H1 (cell line): ENCODE data around the gene SLC30A9. TPM values are rescaled to one million over a fixed set of nuclear protein-coding genes. Genes with fewer than 3 reads are reported as not detected.

Experiments used
- CTCF ChIA-PET: fragments of 300-600 bp; sonication (Branson Sonifier 250); formaldehyde crosslinking; loops from one replicate; lab custom pipeline; 2021; ENCODE audit not compliant: partially characterized antibody; lab: Charles Lee
- POLR2A ChIA-PET: fragments of 300-600 bp; sonication (Branson Sonifier 250); formaldehyde crosslinking; loops from one replicate; lab custom pipeline; 2021; ENCODE audit warnings: inconsistent platforms; ENCODE audit not compliant: partially characterized antibody; lab: Charles Lee
- DNase-seq, 2 experiments: peaks; one replicate each; pipeline versions ENCODE4 v3.0.0 to v3.0.0-alpha.2; 2010 to 2022; ENCODE audit warnings: low spot score in 2 of 2, low read depth in 1 of 2, mixed read lengths in 1 of 2
- FAIRE-seq: peaks from 2 replicates; lab custom pipeline; 2011; peaks lifted over from hg19 to GRCh38; lab: Jason Lieb, UNC
- H2AFZ ChIP-seq: 2 replicates; pipeline ENCODE4 v1.8.1; 2012; ENCODE audit warnings: low read length, inconsistent platforms
- H2AK5ac ChIP-seq: 2 replicates; pipeline ENCODE4 v1.6.1; 2013; ENCODE audit warnings: low read depth, low read length
- H2BK120ac ChIP-seq: replicated peaks from 2 replicates; pipeline ENCODE3; 2013; ENCODE audit warnings: low read depth, low read length, inconsistent platforms
- H2BK12ac ChIP-seq: 2 replicates; pipeline ENCODE4 v1.6.1; 2013; ENCODE audit warnings: low read depth, low read length
- H2BK15ac ChIP-seq: 2 replicates; pipeline ENCODE4 v1.6.1; 2013; ENCODE audit warnings: low read length
- H2BK20ac ChIP-seq: 2 replicates; pipeline ENCODE4 v1.6.1; 2013; ENCODE audit warnings: low read length
- H2BK5ac ChIP-seq: 2 replicates; pipeline ENCODE4 v1.6.1; 2013; ENCODE audit warnings: low read depth, low read length
- H3K14ac ChIP-seq: 2 replicates; pipeline ENCODE4 v1.6.1; 2013; ENCODE audit warnings: inconsistent platforms; ENCODE audit not compliant: insufficient read length
- H3K18ac ChIP-seq: 2 replicates; pipeline ENCODE4 v1.6.1; 2013; ENCODE audit warnings: low read length; ENCODE audit errors: extremely low read depth
- H3K23ac ChIP-seq: 2 replicates; pipeline ENCODE4 v1.6.1; 2013; ENCODE audit warnings: inconsistent platforms; ENCODE audit not compliant: insufficient read length
- H3K23me2 ChIP-seq: 2 replicates; pipeline ENCODE4 v1.6.1; 2013; ENCODE audit warnings: low read depth, low read length
- H3K27ac ChIP-seq: 2 replicates; pipeline ENCODE4 v1.6.1; 2011; ENCODE audit warnings: low read depth, low read length, inconsistent platforms
- H3K27me3 ChIP-seq, 4 experiments: replicated peaks in 1 of 4; 1 replicate in 1 of 4; 2 replicates in 3 of 4; pipeline versions ENCODE4 v1.6.1 to v1.8.1; 2011 to 2013; ENCODE audit warnings: low read length in 3 of 4, mild to moderate bottlenecking in 3 of 4, inconsistent platforms in 2 of 4, mixed read lengths in 2 of 4, moderate library complexity in 1 of 4; ENCODE audit not compliant: control insufficient read depth in 3 of 4, insufficient read depth in 3 of 4; ENCODE audit errors: extremely low read depth in 1 of 4
- H3K36me3 ChIP-seq, 4 experiments: 2 replicates each; pipeline versions ENCODE4 v1.6.1 to v1.8.1; 2011 to 2013; ENCODE audit warnings: mild to moderate bottlenecking in 4 of 4, low read length in 3 of 4, moderate library complexity in 2 of 4, control low read depth in 1 of 4, inconsistent platforms in 1 of 4; ENCODE audit not compliant: insufficient read depth in 4 of 4, control insufficient read depth in 2 of 4
- H3K4ac ChIP-seq: replicated peaks from 2 replicates; pipeline ENCODE3; 2013; ENCODE audit warnings: low read length, low read depth, mixed read lengths, inconsistent platforms; ENCODE audit not compliant: insufficient read length
- H3K4me1 ChIP-seq, 4 experiments: replicated peaks in 1 of 4; 1 replicate in 1 of 4; 2 replicates in 3 of 4; pipeline versions ENCODE4 v1.6.1 to v1.8.1; 2011 to 2013; ENCODE audit warnings: low read length in 3 of 4, inconsistent platforms in 2 of 4, mixed read lengths in 1 of 4; ENCODE audit not compliant: insufficient read depth in 4 of 4, control insufficient read depth in 3 of 4
- H3K4me2 ChIP-seq, 2 experiments: 2 replicates each; pipeline versions ENCODE4 v1.6.1 to v1.8.1; 2011 to 2013; ENCODE audit warnings: low read depth in 2 of 2, low read length in 2 of 2, control low read depth in 1 of 2, inconsistent platforms in 1 of 2, mild to moderate bottlenecking in 1 of 2; ENCODE audit not compliant: insufficient read depth in 1 of 2
- H3K4me3 ChIP-seq, 4 experiments: fragments of 200-600, 300-600 bp in 1 of 4; sonication (generic), shearing (Covaris generic), sonication (Bioruptor Twin) in 1 of 4; 2 replicates each; pipeline versions ENCODE4 v1.5.1 to v1.8.1; 2011 to 2016; ENCODE audit warnings: low read length in 4 of 4, low read depth in 3 of 4, control low read depth in 2 of 4, inconsistent platforms in 2 of 4, mild to moderate bottlenecking in 2 of 4, mixed read lengths in 1 of 4, moderate library complexity in 1 of 4; ENCODE audit not compliant: insufficient read depth in 2 of 4; ENCODE audit errors: extremely low read depth in 1 of 4
- H3K56ac ChIP-seq: replicated peaks from 2 replicates; pipeline ENCODE3; 2013; ENCODE audit warnings: low read depth, mild to moderate bottlenecking, mixed read lengths, low read length, inconsistent platforms; ENCODE audit not compliant: insufficient read length
- H3K79me1 ChIP-seq: 2 replicates; pipeline ENCODE4 v1.6.1; 2013; ENCODE audit warnings: low read depth, low read length, control low read depth
- H3K79me2 ChIP-seq, 2 experiments: 2 replicates each; pipeline versions ENCODE4 v1.6.1 to v1.8.1; 2012 to 2013; ENCODE audit warnings: low read length in 2 of 2, mild to moderate bottlenecking in 2 of 2, inconsistent platforms in 1 of 2; ENCODE audit not compliant: insufficient read depth in 2 of 2, control insufficient read depth in 1 of 2
- H3K9ac ChIP-seq, 4 experiments: replicated peaks in 1 of 4; 1 replicate in 1 of 4; 2 replicates in 3 of 4; pipeline versions ENCODE4 v1.6.1 to v1.8.1; 2011 to 2013; ENCODE audit warnings: low read depth in 3 of 4, low read length in 3 of 4, control low read depth in 2 of 4, mild to moderate bottlenecking in 2 of 4, moderate library complexity in 2 of 4, inconsistent platforms in 1 of 4; ENCODE audit errors: extremely low read depth in 1 of 4
- H3K9me3 ChIP-seq, 2 experiments: 2 replicates each; pipeline versions ENCODE4 v1.6.1 to v1.8.1; 2012 to 2013; ENCODE audit warnings: mild to moderate bottlenecking in 2 of 2, moderate library complexity in 2 of 2, control low read depth in 1 of 2, inconsistent platforms in 1 of 2, low read depth in 1 of 2, low read length in 1 of 2, mixed read lengths in 1 of 2; ENCODE audit not compliant: insufficient read depth in 2 of 2
- H4K20me1 ChIP-seq, 2 experiments: replicated peaks in 1 of 2; 2 replicates each; pipeline versions ENCODE3 to v1.8.1; 2011 to 2013; ENCODE audit warnings: inconsistent platforms in 2 of 2, low read length in 2 of 2, mild to moderate bottlenecking in 1 of 2; ENCODE audit not compliant: insufficient read depth in 2 of 2, control insufficient read depth in 1 of 2
- H4K5ac ChIP-seq: 2 replicates; pipeline ENCODE4 v1.6.1; 2013; ENCODE audit warnings: low read length, low read depth, mixed read lengths, inconsistent platforms; ENCODE audit not compliant: insufficient read length
- H4K8ac ChIP-seq: 2 replicates; pipeline ENCODE4 v1.8.0; 2013; ENCODE audit warnings: mild to moderate bottlenecking, moderate library complexity, low read length, inconsistent platforms; ENCODE audit not compliant: insufficient read depth; ENCODE audit errors: extremely low read depth
- H4K91ac ChIP-seq: replicated peaks from 2 replicates; pipeline ENCODE3; 2013; ENCODE audit warnings: low read length, mixed read lengths, inconsistent platforms; ENCODE audit not compliant: insufficient read length
- ATF2 ChIP-seq: IDR thresholded peaks from 2 replicates; pipeline ENCODE4 v1.6.1; 2012; ENCODE audit warnings: low read length, inconsistent platforms
- CBX5 ChIP-seq: fragments of 300-800, 300-1000 bp; sonication (generic); IDR thresholded peaks from 2 replicates; pipeline ENCODE4 v1.7.1; 2016; ENCODE audit warnings: antibody characterized with exemption, low read length, low read depth
- CEBPB ChIP-seq: IDR thresholded peaks from 2 replicates; pipeline ENCODE4 v1.6.1; 2012; ENCODE audit warnings: low read depth, low read length
- CTCF ChIP-seq, 3 experiments: IDR thresholded peaks; 1 replicate in 2 of 3; 2 replicates in 1 of 3; pipeline versions ENCODE4 v1.5.1 to v1.6.1; 2011; ENCODE audit warnings: low read length in 3 of 3, mild to moderate bottlenecking in 3 of 3, inconsistent platforms in 2 of 3, low read depth in 1 of 3, moderate library complexity in 1 of 3; ENCODE audit not compliant: insufficient read depth in 1 of 3; ENCODE audit errors: control extremely low read depth in 1 of 3
- EP300 ChIP-seq, 2 experiments: IDR thresholded peaks; 1 replicate in 1 of 2; 2 replicates in 1 of 2; pipeline ENCODE4 v1.6.1; 2011 to 2012; ENCODE audit warnings: low read depth in 2 of 2, low read length in 2 of 2, mild to moderate bottlenecking in 2 of 2, borderline replicate concordance in 1 of 2, inconsistent platforms in 1 of 2, moderate library complexity in 1 of 2
- GTF2F1 ChIP-seq: IDR thresholded peaks from 2 replicates; pipeline ENCODE4 v1.6.1; 2012; ENCODE audit warnings: low read depth, low read length, improper control_type of control experiment, borderline replicate concordance
- JUN ChIP-seq: IDR thresholded peaks from 2 replicates; pipeline ENCODE4 v1.6.1; 2011; ENCODE audit warnings: low read depth, mild to moderate bottlenecking, improper control_type of control experiment, low read length
- KDM4A ChIP-seq: IDR thresholded peaks from one replicate; pipeline ENCODE4 v1.7.1; 2012; ENCODE audit warnings: low read depth, mild to moderate bottlenecking, moderate library complexity, low read length, inconsistent platforms; ENCODE audit not compliant: severe bottlenecking
- POLR2AphosphoS5 ChIP-seq: IDR thresholded peaks from 2 replicates; pipeline ENCODE4 v1.6.1; 2011; ENCODE audit warnings: low read depth, low read length
- TCF12 ChIP-seq: IDR thresholded peaks from 2 replicates; pipeline ENCODE4 v1.6.1; 2011; ENCODE audit warnings: low read depth, mild to moderate bottlenecking, low read length
- WGBS, 2 experiments: shearing (Covaris generic) in 1 of 2; methylation state at CpG; one replicate each; pipeline versions ENCODE4 v1.1.6 to v1.1.7; 2013 to 2015; ENCODE audit warnings: low lambda C conversion rate in 2 of 2, mixed read lengths in 2 of 2, inconsistent platforms in 1 of 2, low coverage in 1 of 2, missing lambda C conversion rate in 1 of 2; ENCODE audit not compliant: insufficient replicate concordance in 2 of 2, insufficient coverage in 1 of 2, insufficient read length in 1 of 2; ENCODE audit errors: extremely low coverage in 1 of 2, missing lambda C conversion rate in 1 of 2; 5-methylcytosine and 5-hydroxymethylcytosine counted together
- polyA plus RNA-seq, 7 experiments: library from polyadenylated mRNA; depleted of rRNA in 3 of 7; stranded (reverse) in 5 of 7; unstranded in 2 of 7; fragments of >200 nt in 5 of 7; fragments of 200-250 nt in 2 of 7; gene quantifications; 1 replicate in 5 of 7; 2 replicates in 1 of 7; 4 replicates in 1 of 7; pipeline versions ENCODE4 v1.2.1 to v1.2.3, GENCODE V29; 2011 to 2013; ENCODE audit warnings: missing spikeins in 2 of 7, mixed read lengths in 2 of 7
- total RNA-seq: library from RNA; stranded (reverse); fragmentation: NEBNext Ultra II Directional; extraction: Animal tissue kit (Norgen Biotek cat#: 25700); gene quantifications from 2 replicates; pipeline ENCODE4 v1.2.1, GENCODE V29; 2021

Gene SLC30A9
- total and polyA plus RNA-seq, 2 of the 8 experiments (the other 6 are each of a cell fraction or from before 2014, with no cell fraction given): 41.2 to 67.2 TPM

GRCh38 chr4:42133006-42133405 is 142.7 kb downstream of the SLC30A9 start:
- peaks cover 0 to 4% (median under 1%) of the 10 kb centered on the region in 4 experiments; a peak in 2 of 8 replicates for H3K36me3 ChIP-seq
- H3K18ac ChIP-seq: no peak overlapping the region
- peaks cover 8% of the 10 kb centered on the region for H3K79me1 ChIP-seq
- H3K4me2 ChIP-seq: no peak overlapping the region
- FAIRE-seq (no peak), DNase-seq (no peak)
- peaks cover 0 to 67% of the 10 kb centered on the region in 2 experiments; a peak in 3 of 4 replicates for H3K79me2 ChIP-seq
- POLR2A ChIA-PET: no interaction called here
- no peak overlapping the region for H2AK5ac ChIP-seq
- no peak overlapping the region for H2AFZ ChIP-seq
- no peak overlapping the region for H3K27ac ChIP-seq
- H3K9ac ChIP-seq: no peak overlapping the region
- CTCF ChIA-PET: interaction anchor here (1.5 to 1.6 kb wide), 2 partner anchors 11 to 23 kb away, joined by 3 to 4 read pairs; no protein-coding TSS in a partner anchor
- H3K27me3 ChIP-seq: no peaks in the 10 kb centered on the region
- no peak overlapping the region for H2BK5ac ChIP-seq
- no peak overlapping the region for H4K5ac ChIP-seq
- no peak overlapping the region for H3K14ac ChIP-seq
- no peak overlapping the region for H4K8ac ChIP-seq
- 96% methylated on average over 1 of the region's 1 CpG; no CpG with 5 or more reads in 1 of the 2 experiments for WGBS, 2 experiments
- no peak overlapping the region for H3K4me3 ChIP-seq
- H4K20me1 ChIP-seq: peaks cover 0 to 2% of the 10 kb centered on the region in 2 experiments
- H3K4me1 ChIP-seq: peaks cover 0 to 13% (median 10%) of the 10 kb centered on the region in 4 experiments; a peak in 5 of 7 replicates
- no peaks in the 10 kb centered on the region for H3K9me3 ChIP-seq
- no peak overlapping the region for H2BK15ac ChIP-seq
- H4K91ac ChIP-seq: no peak overlapping the region
- no peak overlapping the region for H2BK12ac ChIP-seq
- no peak overlapping the region for H2BK120ac ChIP-seq
- H3K23ac ChIP-seq: no peak overlapping the region
- H3K56ac ChIP-seq: no peak overlapping the region
- no peak overlapping the region for H2BK20ac ChIP-seq
- no peaks in the 10 kb centered on the region for H3K23me2 ChIP-seq
- no peak overlapping the region for H3K4ac ChIP-seq
- TF ChIP-seq CBX5 (no peak), EP300 (IDR thresholded peaks at IDR 0.05; ENCODE audit: borderline replicate concordance in 1 of 2, low read depth in 2 of 2, low read length in 2 of 2) (no peak), JUN (no peak), CEBPB (no peak), KDM4A (no peak), CTCF (IDR thresholded peaks at IDR 0.05; ENCODE audit: control extremely low read depth in 1 of 3, insufficient read depth in 1 of 3, low read depth in 1 of 3, low read length in 3 of 3) (no peak), GTF2F1 (no peak), TCF12 (no peak), POLR2AphosphoS5 (no peak), ATF2 (no peak)
